ENCODE data around the gene TMEM86B. TPM values are rescaled to one million over a fixed set of nuclear protein-coding genes. Genes with fewer than 3 reads are reported as not detected.
A peak's percentile ranks its signal among the peaks of the same experiment; 100 is the strongest.

The TMEM86B gene
- total and polyA plus RNA-seq, 2 donors (not counting 1 experiment from before 2014, with no cell fraction given) = 0.34 to 1.3 TPM

DNA sequence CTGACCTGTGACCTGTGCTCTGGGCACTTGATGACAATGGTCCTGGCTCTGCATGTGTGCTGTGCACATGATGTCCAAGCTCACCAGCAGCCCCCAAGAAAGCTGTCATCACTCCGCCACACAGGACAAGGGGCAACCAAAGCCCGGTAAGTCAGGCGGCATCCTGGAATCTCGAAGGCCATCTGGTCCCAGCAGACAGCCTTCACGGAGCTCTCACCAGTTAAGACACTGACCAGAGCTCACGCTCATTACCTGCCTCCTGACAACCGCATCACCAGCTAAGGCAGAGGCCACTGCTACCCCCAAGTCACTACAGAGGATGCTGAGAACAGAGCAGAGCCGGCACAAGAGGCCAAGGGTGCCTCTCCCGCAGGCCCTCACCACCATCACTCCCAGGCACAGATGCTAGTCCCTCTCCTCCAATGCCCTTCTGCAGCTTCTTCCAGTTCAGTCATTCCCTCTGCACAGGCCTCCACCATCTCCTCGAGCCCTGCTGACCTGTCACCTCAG is 19.7 kb upstream of the TMEM86B start:
- H3K79me2 ChIP-seq (ENCODE audit: control insufficient read depth, insufficient read depth, low read length) = peaks cover 63% of the 10 kb centered on the region
- no peak for DNase-seq (ENCODE audit: low read depth in 2 of 2)
- H3K9me3 ChIP-seq (ENCODE audit: control insufficient read depth, insufficient read depth, low read depth, low read length) = no peaks in the 10 kb centered on the region
- no peak for TF ChIP-seq CTCF (conservative IDR thresholded peaks at IDR 0.05 in 1 of 2, IDR thresholded peaks at IDR 0.05 in 1 of 2; ENCODE audit: low read depth in 1 of 2, low read length in 2 of 2)
- TF ChIP-seq EZH2 (IDR thresholded peaks at IDR 0.05; ENCODE audit: low read length, missing control alignments) = no peak
- no peaks in the 10 kb centered on the region for H3K27me3 ChIP-seq (ENCODE audit: control insufficient read depth, insufficient read depth, low read length)
- no peaks in the 10 kb centered on the region for H3K4me1 ChIP-seq (ENCODE audit: control insufficient read depth, extremely low read depth, insufficient read depth, low read length)
- H3K36me3 ChIP-seq (ENCODE audit: control insufficient read depth, insufficient read depth, low read length) = peaks cover 11% of the 10 kb centered on the region
- H3K4me2 ChIP-seq (ENCODE audit: extremely low read depth, insufficient read depth, low read length) = no peak overlapping the region
- no peak overlapping the region for H2AFZ ChIP-seq (ENCODE audit: low read length)
- H3K4me3 ChIP-seq (replicated peaks in 1 of 4; ENCODE audit: control extremely low read depth in 1 of 4, insufficient read depth in 1 of 4, low read depth in 3 of 4, low read length in 4 of 4) = no peak overlapping the region
- H4K20me1 ChIP-seq (ENCODE audit: control insufficient read depth, extremely low read depth, insufficient read depth, low read length) = peaks cover 3% of the 10 kb centered on the region
- H3K9ac ChIP-seq (ENCODE audit: insufficient read depth, low read length) = no peak overlapping the region
- H3K27ac ChIP-seq (ENCODE audit: insufficient read depth, low read length) = peak overlapping the region; percentile 1

DNA sequence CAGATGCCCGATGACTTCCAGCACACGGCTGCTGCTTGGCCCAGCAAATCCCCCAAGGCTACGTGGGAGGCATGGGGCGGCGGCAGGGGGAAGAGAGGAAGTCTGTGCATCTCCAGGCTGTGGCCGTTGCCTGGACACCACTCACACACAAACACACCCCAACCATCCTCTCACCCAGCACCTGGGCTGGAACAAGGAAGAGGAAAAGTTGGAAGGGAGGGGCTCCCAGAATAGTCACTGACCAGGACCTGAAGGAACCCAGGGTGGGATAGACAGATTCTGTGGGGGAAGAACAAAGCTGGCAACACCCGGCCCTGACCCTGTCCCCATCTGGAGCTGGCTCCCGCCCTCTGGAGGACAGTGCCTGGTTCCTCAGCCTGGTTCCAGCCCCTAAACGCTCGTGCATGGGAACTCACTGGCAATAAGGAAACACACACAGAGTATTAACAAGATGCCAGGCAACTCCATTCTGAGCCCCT is 19.1 kb upstream of the TMEM86B start:
- H3K79me2 ChIP-seq (ENCODE audit: control insufficient read depth, insufficient read depth, low read length) = peaks cover 58% of the 10 kb centered on the region
- no peak overlapping the region for H3K4me3 ChIP-seq (replicated peaks in 1 of 4; ENCODE audit: control extremely low read depth in 1 of 4, insufficient read depth in 1 of 4, low read depth in 3 of 4, low read length in 4 of 4)
- H3K4me2 ChIP-seq (ENCODE audit: extremely low read depth, insufficient read depth, low read length) = no peak overlapping the region
- H3K36me3 ChIP-seq (ENCODE audit: control insufficient read depth, insufficient read depth, low read length) = peaks cover 11% of the 10 kb centered on the region
- peak overlapping the region; percentile 1 for H3K27ac ChIP-seq (ENCODE audit: insufficient read depth, low read length)
- H3K9me3 ChIP-seq (ENCODE audit: control insufficient read depth, insufficient read depth, low read depth, low read length) = no peaks in the 10 kb centered on the region
- peak in 1 of 2 donors; percentile 26 for DNase-seq (ENCODE audit: low read depth in 2 of 2)
- no peak for TF ChIP-seq EZH2 (IDR thresholded peaks at IDR 0.05; ENCODE audit: low read length, missing control alignments)
- no peak for TF ChIP-seq CTCF (conservative IDR thresholded peaks at IDR 0.05 in 1 of 2, IDR thresholded peaks at IDR 0.05 in 1 of 2; ENCODE audit: low read depth in 1 of 2, low read length in 2 of 2)
- no peaks in the 10 kb centered on the region for H3K4me1 ChIP-seq (ENCODE audit: control insufficient read depth, extremely low read depth, insufficient read depth, low read length)
- no peak overlapping the region for H3K9ac ChIP-seq (ENCODE audit: insufficient read depth, low read length)
- H3K27me3 ChIP-seq (ENCODE audit: control insufficient read depth, insufficient read depth, low read length) = no peaks in the 10 kb centered on the region
- H4K20me1 ChIP-seq (ENCODE audit: control insufficient read depth, extremely low read depth, insufficient read depth, low read length) = peaks cover 3% of the 10 kb centered on the region
- H2AFZ ChIP-seq (ENCODE audit: low read length) = no peak overlapping the region

DNA sequence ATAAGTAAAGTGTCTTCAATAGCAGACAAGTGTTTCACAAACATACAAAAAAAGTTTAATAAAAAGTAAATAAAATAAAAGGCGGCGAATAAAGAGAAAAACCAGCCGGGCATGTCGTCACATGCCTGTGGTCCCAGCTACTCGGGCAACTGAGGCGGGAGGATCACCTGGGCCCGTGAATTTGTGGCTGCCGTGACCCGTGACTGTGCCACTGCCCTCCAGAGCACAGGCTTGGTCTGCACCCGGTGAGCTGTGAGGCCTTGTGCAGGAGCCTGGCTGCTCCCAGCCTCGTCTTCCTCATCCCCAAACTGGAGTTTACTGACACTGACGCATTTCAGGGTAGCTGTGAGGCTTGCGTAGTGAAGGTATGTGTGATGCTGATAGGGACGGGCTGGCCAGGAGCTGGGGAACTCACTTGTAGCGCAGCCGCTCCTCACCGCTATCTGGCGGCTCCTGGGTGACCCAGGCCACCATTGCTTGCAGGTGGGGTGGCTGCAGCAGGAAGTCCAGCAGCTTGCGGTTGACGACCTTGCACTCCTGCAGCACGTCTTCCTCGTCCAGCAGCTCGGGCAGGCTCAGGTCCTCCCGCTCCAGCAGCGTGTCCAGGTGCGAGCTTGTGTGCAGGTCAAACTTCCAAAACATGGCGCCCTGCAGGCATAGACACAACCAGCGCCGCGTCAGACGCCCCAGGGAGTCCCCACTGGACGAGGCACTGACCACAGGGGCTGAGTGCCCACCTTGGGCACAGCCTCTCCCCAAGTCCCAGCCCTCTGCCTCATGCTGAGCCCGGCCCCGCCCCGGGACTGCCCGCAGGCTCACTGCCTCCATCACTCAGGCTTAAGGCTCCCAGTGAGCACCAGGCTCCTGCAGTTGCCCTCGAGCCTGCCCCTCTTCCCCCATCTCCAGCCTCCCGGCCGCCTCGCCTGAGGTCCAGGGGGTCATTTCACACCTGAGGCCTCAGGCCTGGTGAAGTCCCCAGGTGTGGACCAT is 18.2 kb upstream of the TMEM86B start:
- H3K36me3 ChIP-seq (ENCODE audit: control insufficient read depth, insufficient read depth, low read length) = peaks cover 16% of the 10 kb centered on the region
- peaks cover 50% of the 10 kb centered on the region for H3K79me2 ChIP-seq (ENCODE audit: control insufficient read depth, insufficient read depth, low read length)
- no peak overlapping the region for H3K9ac ChIP-seq (ENCODE audit: insufficient read depth, low read length)
- H3K9me3 ChIP-seq (ENCODE audit: control insufficient read depth, insufficient read depth, low read depth, low read length) = no peaks in the 10 kb centered on the region
- TF ChIP-seq EZH2 (IDR thresholded peaks at IDR 0.05; ENCODE audit: low read length, missing control alignments) (no peak), CTCF (conservative IDR thresholded peaks at IDR 0.05 in 1 of 2, IDR thresholded peaks at IDR 0.05 in 1 of 2; ENCODE audit: low read depth in 1 of 2, low read length in 2 of 2) (no peak)
- H2AFZ ChIP-seq (ENCODE audit: low read length) = no peak overlapping the region
- H3K27me3 ChIP-seq (ENCODE audit: control insufficient read depth, insufficient read depth, low read length) = no peaks in the 10 kb centered on the region
- no peak overlapping the region for H3K27ac ChIP-seq (ENCODE audit: insufficient read depth, low read length)
- H3K4me2 ChIP-seq (ENCODE audit: extremely low read depth, insufficient read depth, low read length) = no peak overlapping the region
- peaks cover 3% of the 10 kb centered on the region for H4K20me1 ChIP-seq (ENCODE audit: control insufficient read depth, extremely low read depth, insufficient read depth, low read length)
- H3K4me3 ChIP-seq (replicated peaks in 1 of 4; ENCODE audit: control extremely low read depth in 1 of 4, insufficient read depth in 1 of 4, low read depth in 3 of 4, low read length in 4 of 4) = no peak overlapping the region
- no peak for DNase-seq (ENCODE audit: low read depth in 2 of 2)
- no peaks in the 10 kb centered on the region for H3K4me1 ChIP-seq (ENCODE audit: control insufficient read depth, extremely low read depth, insufficient read depth, low read length)

All from fibroblast of lung (primary cell).